Non-pigmented ciliary epithelial cell (primary cell): ENCODE measurements around the gene REEP3.
"Not testable (repeated sequence)": the region's sequence is repeated elsewhere in the genome, so short reads cannot be mapped to it uniquely, and the experiment has no call there.

ENCODE experiments used
- DNase-seq: peaks from one replicate; pipeline ENCODE4 v3.0.0-alpha.2; 2010; ENCODE audit warnings: low read depth

REEP3 gene, protein sequence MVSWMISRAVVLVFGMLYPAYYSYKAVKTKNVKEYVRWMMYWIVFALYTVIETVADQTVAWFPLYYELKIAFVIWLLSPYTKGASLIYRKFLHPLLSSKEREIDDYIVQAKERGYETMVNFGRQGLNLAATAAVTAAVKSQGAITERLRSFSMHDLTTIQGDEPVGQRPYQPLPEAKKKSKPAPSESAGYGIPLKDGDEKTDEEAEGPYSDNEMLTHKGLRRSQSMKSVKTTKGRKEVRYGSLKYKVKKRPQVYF

GRCh38 chr10:63520500-63521415, at the start of gene REEP3:
TSS of gene REEP3 (plus strand) at chr10:63521401. CDS start at chr10:63521546, 145 bp downstream.
- no peak for DNase-seq

DNA sequence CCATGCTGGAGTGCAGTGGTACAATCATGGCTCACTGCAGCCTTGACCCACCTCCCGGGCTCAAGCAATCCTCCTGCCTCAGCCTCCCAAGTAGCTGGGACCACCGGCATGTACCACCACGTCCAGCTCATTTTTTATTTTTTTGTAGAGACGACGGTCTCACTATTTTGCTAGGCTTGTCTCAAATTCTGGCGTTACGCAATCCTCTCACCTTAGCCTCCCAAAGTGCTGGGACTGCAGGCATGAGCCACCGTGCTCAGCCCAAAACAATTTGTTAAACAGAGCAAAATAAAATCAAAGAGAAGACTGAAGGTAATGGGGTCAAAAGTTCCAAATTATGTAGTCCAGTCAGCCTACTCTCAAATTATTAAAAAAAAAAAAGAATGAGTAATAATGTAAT, 46.7 kb upstream of the REEP3 start:
- DNase-seq: no peak

GRCh38 chr10:63477927-63478326, 43.3 kb upstream of the REEP3 start:
- DNase-seq: no peak

DNA sequence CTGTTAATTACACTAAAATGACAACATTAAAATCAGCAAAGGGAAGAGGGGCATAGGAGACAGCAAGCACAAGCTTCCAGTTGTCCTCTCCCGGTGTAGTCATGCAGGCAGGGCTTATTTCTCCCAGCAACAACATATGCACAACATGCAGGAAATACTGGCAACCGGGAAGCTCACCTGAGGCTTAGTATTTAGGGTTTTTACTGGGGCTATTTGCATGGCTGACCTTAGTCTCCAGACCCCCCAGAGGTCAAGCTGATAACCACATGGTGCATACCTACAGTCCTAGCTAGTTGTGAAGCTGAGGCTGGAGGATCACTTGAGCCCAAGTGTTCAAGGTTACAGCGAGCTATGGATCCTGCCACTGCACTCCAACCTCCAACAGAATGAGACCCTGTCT, 42.6 kb upstream of the REEP3 start:
- DNase-seq: no peak

GRCh38 chr10:63480237-63480636, 41.0 kb upstream of the REEP3 start:
- no peak for DNase-seq

GRCh38 chr10:63481815-63482421, 39.3 kb upstream of the REEP3 start:
- DNase-seq: no peak

GRCh38 chr10:63483983-63484382, 37.2 kb upstream of the REEP3 start:
- DNase-seq: no peak

- DNase-seq: no peak
These were observed 33.2 kb upstream of the REEP3 start for GRCh38 chr10:63487990-63488389.

- no peak for DNase-seq
These were observed 31.4 kb upstream of the REEP3 start for GRCh38 chr10:63489838-63490237.

DNA sequence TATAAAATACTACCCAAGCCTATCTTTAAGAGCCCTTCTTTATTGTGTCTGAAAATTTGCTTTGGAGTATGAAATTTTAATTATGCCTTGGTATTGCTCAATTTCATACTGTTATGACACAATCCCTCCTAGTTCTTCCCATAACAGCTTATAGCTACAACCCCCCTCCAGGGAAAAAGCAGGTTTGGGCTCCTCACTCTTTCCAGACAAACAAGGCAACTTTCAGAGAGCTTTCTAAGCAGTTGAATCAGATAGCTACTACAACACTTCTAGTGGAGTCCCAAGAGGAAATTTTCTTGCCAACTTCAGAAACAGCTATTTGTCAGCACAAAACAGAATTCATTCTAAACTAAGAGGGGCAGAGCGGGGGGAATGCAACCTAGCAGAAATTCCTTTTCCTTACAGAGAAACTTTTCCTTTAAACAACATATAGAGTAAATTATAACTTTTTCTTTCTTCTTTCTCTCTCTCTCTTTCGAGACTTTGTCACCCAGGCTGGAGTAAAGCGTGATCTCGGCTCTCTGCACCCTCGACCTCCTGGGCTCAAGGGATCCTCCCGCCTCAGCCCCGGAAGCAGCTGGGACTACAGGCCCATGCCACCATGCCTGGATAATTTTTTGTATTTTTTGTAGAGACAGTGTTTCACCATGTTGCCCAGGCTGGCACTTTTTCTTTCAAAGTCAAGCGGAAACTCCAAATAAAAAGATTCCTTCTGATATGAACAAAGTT, 29.4 kb upstream of the REEP3 start:
- DNase-seq: peak; percentile 30

DNA sequence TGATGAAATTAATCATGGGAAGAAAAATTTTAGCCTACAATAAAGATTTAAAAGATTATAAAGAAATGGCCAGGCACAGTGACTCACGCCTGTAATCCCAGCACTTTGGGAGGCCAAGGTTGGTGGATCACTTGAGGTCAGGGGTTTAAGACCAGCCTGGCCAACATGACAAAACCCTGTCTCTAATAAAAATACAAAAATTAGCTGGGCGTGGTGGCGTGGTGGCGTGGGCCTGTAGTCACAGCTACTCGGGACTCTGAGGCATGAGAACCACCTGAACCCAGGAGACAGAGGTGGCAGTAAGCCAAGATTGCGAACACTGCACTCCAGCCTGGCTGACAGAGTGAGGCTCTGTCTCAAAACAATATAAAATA, 28.9 kb upstream of the REEP3 start:
- DNase-seq: not testable (repeated sequence)

- DNase-seq: no peak
These were observed 28.2 kb upstream of the REEP3 start for GRCh38 chr10:63493004-63493403.

- DNase-seq: no peak
These were observed 26.2 kb upstream of the REEP3 start for GRCh38 chr10:63494951-63495350.

DNA sequence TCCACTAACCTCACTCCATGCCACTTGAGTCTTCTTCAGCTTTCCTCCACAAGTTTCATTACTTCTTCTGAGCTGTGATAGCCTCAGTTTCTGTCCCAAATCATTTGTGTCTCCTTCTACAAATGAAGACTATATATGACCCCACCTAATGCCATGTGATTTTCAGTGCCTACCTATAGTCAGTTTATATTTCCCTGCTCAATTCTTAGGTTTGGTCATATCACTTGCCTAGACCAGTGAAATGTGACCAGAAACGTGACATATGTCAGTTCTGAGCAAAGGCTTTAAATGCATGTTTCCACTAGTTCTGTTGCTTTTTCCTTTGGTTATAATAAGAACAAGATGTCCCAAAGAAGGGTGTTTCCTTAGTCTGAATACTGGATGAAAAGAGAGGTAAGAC, 24.6 kb upstream of the REEP3 start:
- DNase-seq: no peak

- DNase-seq: no peak
These were observed 23.9 kb upstream of the REEP3 start for GRCh38 chr10:63497321-63497720.

- no peak for DNase-seq
These were observed 22.5 kb upstream of the REEP3 start for GRCh38 chr10:63498665-63499064.

DNA sequence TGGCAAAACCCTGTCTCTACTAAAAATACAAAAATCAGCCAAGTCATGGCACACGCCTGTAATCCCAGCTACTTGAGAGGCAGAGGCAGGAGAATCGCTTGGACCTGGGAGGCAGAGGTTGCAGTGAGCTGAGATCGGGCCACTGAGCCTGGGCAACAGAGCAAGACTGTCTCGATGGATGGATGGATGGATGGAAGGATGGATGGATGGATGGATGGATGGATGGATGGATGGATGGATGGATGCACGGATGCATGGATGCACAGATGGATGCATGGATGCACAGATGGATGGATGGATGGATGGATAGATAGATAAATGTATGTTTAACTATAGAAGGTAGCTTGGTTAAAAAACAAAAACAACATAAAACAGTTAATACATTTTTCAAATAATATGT, 20.6 kb upstream of the REEP3 start:
- DNase-seq: not testable (repeated sequence)

GRCh38 chr10:63501954-63502353, 19.2 kb upstream of the REEP3 start:
- no peak for DNase-seq

- DNase-seq: no peak
These were observed 18.4 kb upstream of the REEP3 start for GRCh38 chr10:63502832-63503231.

DNA sequence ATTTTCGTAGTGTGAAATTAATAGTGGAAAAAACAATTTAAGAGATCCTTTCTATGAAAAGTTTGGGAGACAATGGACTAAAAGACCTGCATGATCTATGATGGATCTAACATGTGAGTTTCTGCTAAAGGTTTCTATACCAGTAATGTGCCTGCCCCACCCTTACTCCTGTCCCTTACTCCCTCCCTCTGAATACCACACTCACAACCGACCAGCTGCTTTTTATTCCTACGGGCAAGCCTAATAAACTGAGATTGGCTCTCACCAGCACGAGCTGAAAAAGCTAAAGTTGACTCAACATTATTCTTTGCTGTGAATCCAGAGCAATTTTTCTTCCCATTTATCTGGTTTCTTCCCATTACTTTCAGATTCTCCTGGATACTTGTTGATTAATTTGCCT, 17.8 kb upstream of the REEP3 start:
- DNase-seq: no peak

GRCh38 chr10:63504145-63504881, 16.9 kb upstream of the REEP3 start:
- no peak for DNase-seq

DNA sequence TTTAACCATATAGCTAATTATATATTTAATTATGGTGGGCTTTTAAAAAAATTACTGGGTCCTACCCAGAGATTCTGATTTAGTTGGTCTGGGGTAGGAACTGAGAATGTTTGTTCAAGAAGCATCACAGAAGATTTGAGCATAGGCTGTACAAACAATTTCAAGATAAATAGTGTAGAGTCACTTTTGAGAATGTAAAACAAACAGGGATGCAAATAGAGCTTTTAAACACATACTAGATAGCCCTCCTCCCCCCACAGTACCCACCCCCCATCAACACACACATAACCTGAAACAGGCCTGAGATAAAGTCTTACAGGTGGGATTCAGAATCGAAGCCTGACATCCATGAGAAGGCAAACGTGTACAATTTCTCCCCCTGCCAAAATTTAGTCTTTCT, 15.6 kb upstream of the REEP3 start:
- no peak for DNase-seq
